HCT116 (cell line): Measurements from ENCODE around the gene OLFML2B. TPM values are rescaled to one million over a fixed set of nuclear protein-coding genes. Genes with fewer than 3 reads are reported as not detected.

Experiments
- ATAC-seq: fragments of 200-7000 bp; cut with Tn5 transposase; 2 replicates; pipeline ENCODE4 v1.9.1; 2020; ENCODE audit warnings: mild to moderate bottlenecking, moderate library complexity
- BruUV-seq: library from RNA; stranded (reverse); fragments of 400-500 nt; replicated peaks from 2 replicates; lab custom pipeline; 2021; lab: Mats Ljungman, UMichigan
- CTCF ChIA-PET: fragments of 300-600 bp; sonication (Branson Sonifier 250); formaldehyde crosslinking; loops from one replicate; lab custom pipeline; 2021; ENCODE audit warnings: antibody characterized with exemption; lab: Charles Lee
- POLR2A ChIA-PET: fragments of 300-600, 350-600 bp; sonication (Branson Sonifier 250); formaldehyde crosslinking; loops from one replicate; lab custom pipeline; 2021; ENCODE audit warnings: antibody characterized with exemption; lab: Charles Lee
- RAD21 ChIA-PET, 2 experiments: fragments of 300-600 bp; sonication (Branson Sonifier 250); formaldehyde crosslinking; loops; one replicate each; lab custom pipeline; 2023; ENCODE audit warnings: low total read pairs in 2 of 2; ENCODE audit not compliant: uncharacterized antibody in 2 of 2, unreplicated experiment in 2 of 2, low non-redundant PET in 1 of 2; lab: Charles Lee
- DNase-seq: peaks from one replicate; pipeline ENCODE4 v3.0.0-alpha.2; 2010; ENCODE audit warnings: low read depth, low spot score
- H2AFZ ChIP-seq: fragments of 200-600 bp; shearing (Covaris generic), sonication (generic); 2 replicates; pipeline ENCODE4 v1.6.1; 2017; ENCODE audit warnings: low read depth, mixed run types, mixed read lengths, antibody characterized with exemption, low read length; ENCODE audit not compliant: poor library complexity, severe bottlenecking
- H3K27ac ChIP-seq: 2 replicates; pipeline ENCODE4 v1.5.1; 2012; ENCODE audit warnings: low read depth, low read length
- H3K27me3 ChIP-seq: fragments of 200-600 bp; sonication (generic); 2 replicates; pipeline ENCODE4 v1.6.1; 2016; ENCODE audit warnings: mixed run types, low read length, mixed read lengths; ENCODE audit not compliant: insufficient read depth
- H3K36me3 ChIP-seq, 2 experiments: fragments of 200-500 bp in 1 of 2; fragments of 200-600 bp in 1 of 2; sonication (Bioruptor generic) in 1 of 2; sonication (generic) in 1 of 2; 2 replicates each; pipeline versions ENCODE4 v1.5.1 to v1.6.1; 2014 to 2016; ENCODE audit warnings: low read length in 2 of 2, inconsistent platforms in 1 of 2, mixed read lengths in 1 of 2, mixed run types in 1 of 2; ENCODE audit not compliant: insufficient read depth in 2 of 2, control insufficient read depth in 1 of 2
- H3K4me1 ChIP-seq, 2 experiments: fragments of 200-600 bp in 1 of 2; sonication (generic) in 1 of 2; 2 replicates each; pipeline versions ENCODE4 v1.5.1 to v1.6.1; 2012 to 2017; ENCODE audit warnings: low read length in 2 of 2, inconsistent platforms in 1 of 2, mild to moderate bottlenecking in 1 of 2, mixed read lengths in 1 of 2, mixed run types in 1 of 2, moderate library complexity in 1 of 2; ENCODE audit not compliant: insufficient read depth in 2 of 2, control insufficient read depth in 1 of 2
- H3K4me2 ChIP-seq: fragments of 200-600 bp; sonication (generic); 2 replicates; pipeline ENCODE4 v1.6.1; 2017; ENCODE audit warnings: mixed run types, low read length, mixed read lengths
- H3K4me3 ChIP-seq, 2 experiments: fragments of 200-600 bp in 1 of 2; sonication (generic) in 1 of 2; replicated peaks in 1 of 2; 2 replicates each; pipeline ENCODE4 v1.5.1; 2011 to 2016; ENCODE audit warnings: low read length in 2 of 2, control low read depth in 1 of 2, low read depth in 1 of 2, mild to moderate bottlenecking in 1 of 2, mixed read lengths in 1 of 2, mixed run types in 1 of 2
- H3K79me2 ChIP-seq: fragments of 200-600 bp; sonication (generic); 2 replicates; pipeline ENCODE4 v1.6.1; 2017; ENCODE audit warnings: mild to moderate bottlenecking, mixed run types, low read length, moderate library complexity, mixed read lengths; ENCODE audit not compliant: insufficient read depth
- H3K9ac ChIP-seq: fragments of 200-600 bp; sonication (generic); 2 replicates; pipeline ENCODE4 v1.6.1; 2016; ENCODE audit warnings: low read length, mixed read lengths
- H3K9me2 ChIP-seq: fragments of 200-600 bp; sonication (generic), shearing (Covaris generic); 2 replicates; pipeline ENCODE4 v1.6.1; 2017; ENCODE audit warnings: mixed run types, mild to moderate bottlenecking, moderate library complexity; ENCODE audit not compliant: insufficient read depth
- H3K9me3 ChIP-seq, 2 experiments: fragments of 200-500 bp in 1 of 2; fragments of 200-600 bp in 1 of 2; sonication (Bioruptor generic) in 1 of 2; sonication (generic) in 1 of 2; 2 replicates each; pipeline ENCODE4 v1.6.1; 2014 to 2017; ENCODE audit warnings: low read length in 2 of 2, mixed read lengths in 2 of 2, inconsistent platforms in 1 of 2, low read depth in 1 of 2, mild to moderate bottlenecking in 1 of 2, mixed run types in 1 of 2, moderate library complexity in 1 of 2; ENCODE audit not compliant: control insufficient read depth in 1 of 2, insufficient read depth in 1 of 2
- H4K20me1 ChIP-seq: fragments of 200-600 bp; sonication (generic), shearing (Covaris generic); 2 replicates; pipeline ENCODE4 v1.6.1; 2017; ENCODE audit warnings: mixed run types, mild to moderate bottlenecking, moderate library complexity; ENCODE audit not compliant: insufficient read depth
- CEBPB ChIP-seq: IDR thresholded peaks from 2 replicates; pipeline ENCODE4 v1.6.1; 2012; ENCODE audit warnings: low read depth
- EGR1 ChIP-seq: IDR thresholded peaks from 2 replicates; pipeline ENCODE4 v1.6.1; 2012; ENCODE audit warnings: low read depth
- EZH2phosphoT487 ChIP-seq: fragments of 200-600 bp; IDR thresholded peaks from 2 replicates; pipeline ENCODE4 v1.6.1; 2018; ENCODE audit warnings: antibody characterized with exemption, borderline replicate concordance
- FOSL1 ChIP-seq: IDR thresholded peaks from 2 replicates; pipeline ENCODE4 v1.6.1; 2012; ENCODE audit warnings: low read depth
- POLR2A ChIP-seq: IDR thresholded peaks from 2 replicates; pipeline ENCODE4 v1.7.0; 2011; ENCODE audit warnings: borderline replicate concordance; ENCODE audit not compliant: insufficient read depth, insufficient read length; ENCODE audit errors: extremely low read depth
- TCF7L2 ChIP-seq: IDR thresholded peaks from 2 replicates; pipeline ENCODE4 v1.7.0; 2011; ENCODE audit warnings: borderline replicate concordance, inconsistent platforms; ENCODE audit not compliant: insufficient read depth, insufficient read length; ENCODE audit errors: extremely low read depth
- ZFX ChIP-seq: fragments of 450-650 bp; IDR thresholded peaks from 2 replicates; pipeline ENCODE4 v1.6.1; 2017
- intact Hi-C: fragments of 100-400 bp; cut with micrococcal nuclease; formaldehyde crosslinking; loops from 2 replicates; pipeline ENCODE4 v1.10.0; 2022
- total RNA-seq: library from RNA; stranded (reverse); gene quantifications from one replicate; pipeline ENCODE4 v1.2.1, GENCODE V29; 2021; ENCODE audit not compliant: unreplicated experiment
- TF ChIP-seq, protein P1 (sequence below): IDR thresholded peaks from 2 replicates; pipeline ENCODE4 v1.6.1; 2011; ENCODE audit warnings: mild to moderate bottlenecking, low read length, moderate library complexity; ENCODE audit not compliant: insufficient replicate concordance; ENCODE audit errors: extremely low read depth
- TF ChIP-seq, protein P2 (sequence below), 3 experiments: fragments of 200-600 bp in 1 of 3; sonication (generic) in 1 of 3; IDR thresholded peaks in 2 of 3; conservative IDR thresholded peaks in 1 of 3; 2 replicates each; pipeline ENCODE4 v1.5.1; 2012 to 2017; ENCODE audit warnings: low read depth in 2 of 3, low read length in 2 of 3, antibody characterized with exemption in 1 of 3, borderline replicate concordance in 1 of 3, control low read depth in 1 of 3, mild to moderate bottlenecking in 1 of 3, mixed read lengths in 1 of 3, mixed run types in 1 of 3, moderate library complexity in 1 of 3; ENCODE audit not compliant: insufficient read depth in 1 of 3

OLFML2B gene
- total RNA-seq, 1 experiment from 2014 or later: 1.3 TPM

DNA sequence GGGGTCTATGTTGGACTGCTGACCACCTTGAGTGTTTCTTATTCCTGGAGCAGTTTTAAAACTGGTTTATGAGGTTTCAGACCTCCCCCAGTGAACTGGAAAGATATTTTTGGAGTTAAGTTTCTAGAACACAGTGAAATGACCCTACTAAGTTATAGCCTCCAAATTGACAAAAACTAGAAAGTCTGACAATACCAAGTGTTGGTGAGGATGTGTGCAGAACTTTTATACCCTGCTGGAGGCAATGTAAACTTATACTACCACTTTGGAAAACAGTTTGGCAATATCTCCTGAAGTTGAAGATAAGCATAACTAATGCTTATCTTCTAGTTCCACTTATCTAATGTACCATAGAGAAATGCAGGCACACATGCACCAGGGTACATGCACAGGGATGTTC lies 10.4 kb downstream of the OLFML2B start:
- ChIA-PET POLR2A (no interaction called here), RAD21 (no interaction called here), CTCF (no interaction called here)
- Histone ChIP-seq H3K36me3 (no peaks in the 10 kb centered on the region), H3K27ac (no peak overlapping the region), H3K4me3 (no peak overlapping the region), H4K20me1 (no peaks in the 10 kb centered on the region), H3K79me2 (no peaks in the 10 kb centered on the region), H3K27me3 (no peaks in the 10 kb centered on the region), H3K9ac (no peak overlapping the region), H3K9me2 (no peaks in the 10 kb centered on the region), H2AFZ (no peak overlapping the region), H3K4me1 (no peaks in the 10 kb centered on the region), H3K4me2 (no peak overlapping the region), H3K9me3 (0 out of 4 replicates have a peak, but pooled peaks cover 0 to 3% of the 10 kb centered on the region in 2 experiments)
- intact Hi-C loops: no loop called here
- BruUV-seq: no TSS peak
- DNase-seq (no peak), ATAC-seq (no peak)
- TF ChIP-seq POLR2A (no peak), EZH2phosphoT487 (no peak), FOSL1 (no peak), ZFX (no peak), CEBPB (no peak), TCF7L2 (no peak), EGR1 (no peak)
- TF ChIP-seq, protein P1, sequence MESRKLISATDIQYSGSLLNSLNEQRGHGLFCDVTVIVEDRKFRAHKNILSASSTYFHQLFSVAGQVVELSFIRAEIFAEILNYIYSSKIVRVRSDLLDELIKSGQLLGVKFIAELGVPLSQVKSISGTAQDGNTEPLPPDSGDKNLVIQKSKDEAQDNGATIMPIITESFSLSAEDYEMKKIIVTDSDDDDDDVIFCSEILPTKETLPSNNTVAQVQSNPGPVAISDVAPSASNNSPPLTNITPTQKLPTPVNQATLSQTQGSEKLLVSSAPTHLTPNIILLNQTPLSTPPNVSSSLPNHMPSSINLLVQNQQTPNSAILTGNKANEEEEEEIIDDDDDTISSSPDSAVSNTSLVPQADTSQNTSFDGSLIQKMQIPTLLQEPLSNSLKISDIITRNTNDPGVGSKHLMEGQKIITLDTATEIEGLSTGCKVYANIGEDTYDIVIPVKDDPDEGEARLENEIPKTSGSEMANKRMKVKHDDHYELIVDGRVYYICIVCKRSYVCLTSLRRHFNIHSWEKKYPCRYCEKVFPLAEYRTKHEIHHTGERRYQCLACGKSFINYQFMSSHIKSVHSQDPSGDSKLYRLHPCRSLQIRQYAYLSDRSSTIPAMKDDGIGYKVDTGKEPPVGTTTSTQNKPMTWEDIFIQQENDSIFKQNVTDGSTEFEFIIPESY: no peak
- TF ChIP-seq, protein P2, sequence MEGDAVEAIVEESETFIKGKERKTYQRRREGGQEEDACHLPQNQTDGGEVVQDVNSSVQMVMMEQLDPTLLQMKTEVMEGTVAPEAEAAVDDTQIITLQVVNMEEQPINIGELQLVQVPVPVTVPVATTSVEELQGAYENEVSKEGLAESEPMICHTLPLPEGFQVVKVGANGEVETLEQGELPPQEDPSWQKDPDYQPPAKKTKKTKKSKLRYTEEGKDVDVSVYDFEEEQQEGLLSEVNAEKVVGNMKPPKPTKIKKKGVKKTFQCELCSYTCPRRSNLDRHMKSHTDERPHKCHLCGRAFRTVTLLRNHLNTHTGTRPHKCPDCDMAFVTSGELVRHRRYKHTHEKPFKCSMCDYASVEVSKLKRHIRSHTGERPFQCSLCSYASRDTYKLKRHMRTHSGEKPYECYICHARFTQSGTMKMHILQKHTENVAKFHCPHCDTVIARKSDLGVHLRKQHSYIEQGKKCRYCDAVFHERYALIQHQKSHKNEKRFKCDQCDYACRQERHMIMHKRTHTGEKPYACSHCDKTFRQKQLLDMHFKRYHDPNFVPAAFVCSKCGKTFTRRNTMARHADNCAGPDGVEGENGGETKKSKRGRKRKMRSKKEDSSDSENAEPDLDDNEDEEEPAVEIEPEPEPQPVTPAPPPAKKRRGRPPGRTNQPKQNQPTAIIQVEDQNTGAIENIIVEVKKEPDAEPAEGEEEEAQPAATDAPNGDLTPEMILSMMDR (IDR thresholded peaks at IDR 0.05 in 2 of 3, conservative IDR thresholded peaks at IDR 0.05 in 1 of 3; ENCODE audit: borderline replicate concordance in 1 of 3, insufficient read depth in 1 of 3, low read depth in 2 of 3, low read length in 2 of 3): no peak
